Neural progenitor cell (in vitro differentiated cells): Measurements from ENCODE around the gene RNF4. TPM values are rescaled to one million over a fixed set of nuclear protein-coding genes. Genes with fewer than 3 reads are reported as not detected.

ENCODE experiments used
- DNase-seq: peaks from one replicate; pipeline ENCODE4 v3.0.0-alpha.2; 2016; ENCODE audit warnings: low spot score
- H2AFZ ChIP-seq: fragments of 200-600 bp; sonication (generic); replicated peaks from 2 replicates; pipeline ENCODE4 v1.6.1; 2016; ENCODE audit warnings: antibody characterized with exemption
- H3F3A ChIP-seq: fragments of 200-600 bp; sonication (generic); 2 replicates; pipeline ENCODE4 v1.6.1; 2016; ENCODE audit warnings: antibody characterized with exemption, low read depth
- H3K27ac ChIP-seq: fragments of 200-600 bp; sonication (generic); 2 replicates; pipeline ENCODE4 v1.5.1; 2016; ENCODE audit warnings: mild to moderate bottlenecking
- H3K27me3 ChIP-seq: fragments of 200-600 bp; sonication (generic); 2 replicates; pipeline ENCODE4 v1.6.1; 2016; ENCODE audit warnings: mild to moderate bottlenecking, moderate library complexity
- H3K36me3 ChIP-seq: fragments of 200-600 bp; sonication (generic); 2 replicates; pipeline ENCODE4 v1.5.1; 2016
- H3K4me1 ChIP-seq: fragments of 200-600 bp; sonication (generic); 2 replicates; pipeline ENCODE4 v1.6.1; 2016; ENCODE audit warnings: mixed run types
- H3K4me2 ChIP-seq: fragments of 200-600 bp; sonication (generic); 2 replicates; pipeline ENCODE4 v1.6.1; 2016
- H3K4me3 ChIP-seq: fragments of 200-600 bp; sonication (generic); 2 replicates; pipeline ENCODE4 v1.5.1; 2016
- H3K79me2 ChIP-seq: fragments of 200-600 bp; sonication (generic); 2 replicates; pipeline ENCODE4 v1.6.1; 2016; ENCODE audit warnings: low read depth
- H3K9ac ChIP-seq: fragments of 200-600 bp; sonication (generic); 2 replicates; pipeline ENCODE4 v1.6.1; 2016
- H3K9me3 ChIP-seq: fragments of 200-600 bp; sonication (generic); 2 replicates; pipeline ENCODE4 v1.5.1; 2016; ENCODE audit warnings: low read depth
- H4K20me1 ChIP-seq: fragments of 200-600 bp; sonication (generic); 2 replicates; pipeline ENCODE4 v1.6.1; 2016; ENCODE audit warnings: low read depth
- H3K27ac Mint-ChIP-seq: 3 replicates; pipeline ENCODE4 v1.8.0; 2021; ENCODE audit warnings: mixed read lengths
- H3K27me3 Mint-ChIP-seq: 2 replicates; pipeline ENCODE4 v1.8.0; 2022; ENCODE audit warnings: low read depth, mild to moderate bottlenecking, inconsistent platforms, moderate library complexity, mixed read lengths; ENCODE audit not compliant: insufficient read depth
- H3K36me3 Mint-ChIP-seq: 3 replicates; pipeline ENCODE4 v1.8.0; 2021; ENCODE audit warnings: mixed read lengths
- H3K4me1 Mint-ChIP-seq: 3 replicates; pipeline ENCODE4 v1.8.0; 2021; ENCODE audit warnings: mixed read lengths
- H3K4me3 Mint-ChIP-seq: 3 replicates; pipeline ENCODE4 v1.8.0; 2021; ENCODE audit warnings: mild to moderate bottlenecking, moderate library complexity, mixed read lengths
- H3K9me3 Mint-ChIP-seq: 3 replicates; pipeline ENCODE4 v1.8.0; 2020; ENCODE audit warnings: mixed read lengths
- EZH2 ChIP-seq: fragments of 200-600 bp; sonication (generic); IDR thresholded peaks from 2 replicates; pipeline ENCODE4 v1.6.1; 2017; ENCODE audit warnings: antibody characterized with exemption, mild to moderate bottlenecking, moderate library complexity
- EZH2phosphoT487 ChIP-seq: fragments of 200-600 bp; sonication (generic); IDR thresholded peaks from 2 replicates; pipeline ENCODE4 v1.6.1; 2017; ENCODE audit warnings: antibody characterized with exemption
- total RNA-seq: library from RNA; depleted of rRNA; stranded (reverse); fragments of >200 nt; gene quantifications from 2 replicates; pipeline ENCODE4 v1.2.3, GENCODE V29; 2015; ENCODE audit warnings: low replicate concordance
- TF ChIP-seq, protein P1 (sequence below): fragments of 200-600 bp; sonication (generic); IDR thresholded peaks from 2 replicates; pipeline ENCODE4 v1.5.1; 2017; ENCODE audit warnings: antibody characterized with exemption, mild to moderate bottlenecking

The RNF4 gene
- total RNA-seq, 1 donor from 2014 or later: 73.8 TPM

DNA sequence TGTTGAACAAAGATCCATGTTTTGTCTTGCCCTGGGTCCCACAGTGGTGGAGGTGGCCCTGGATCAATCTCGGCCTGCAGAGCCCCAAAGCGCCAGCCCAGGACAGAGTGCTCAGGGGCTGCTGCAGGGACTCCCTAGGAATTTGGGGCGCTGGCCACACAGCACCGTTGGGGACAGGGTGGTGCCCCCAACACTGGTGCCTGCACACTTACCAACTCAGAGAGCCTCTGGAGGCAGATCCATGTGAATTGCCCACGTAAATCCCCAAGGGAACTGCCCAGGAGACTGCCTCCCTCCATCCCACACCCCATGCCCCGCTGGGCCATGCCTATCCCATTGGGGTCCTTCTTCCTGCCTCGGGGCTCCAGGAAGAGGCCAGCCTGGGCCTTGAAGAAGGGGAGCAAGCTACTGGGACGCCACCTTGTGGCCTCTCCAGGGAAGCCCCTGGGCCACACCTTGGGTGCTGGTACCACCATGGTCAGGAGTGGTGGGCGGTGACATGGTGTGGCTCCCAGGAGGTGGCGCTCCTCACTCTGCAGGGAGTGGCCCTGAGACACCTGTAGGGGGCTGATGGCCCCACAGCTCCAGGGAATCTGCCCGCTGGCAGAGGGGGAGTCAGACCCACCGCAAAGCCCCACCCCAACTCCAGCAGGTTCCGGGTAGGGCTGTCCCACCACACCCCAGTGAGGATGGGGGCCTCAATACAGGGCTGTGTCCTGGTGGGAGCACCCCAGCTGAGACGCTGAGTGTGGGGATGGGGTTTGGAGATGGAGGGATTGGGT lies 27.3 kb upstream of the RNF4 start:
- peaks cover 3% of the 10 kb centered on the region for H3K4me1 Mint-ChIP-seq
- Histone ChIP-seq H3K27ac (no peak overlapping the region), H3K4me3 (no peak overlapping the region), H2AFZ (peak overlapping the region; percentile 79), H3K27me3 (no peaks in the 10 kb centered on the region), H3K4me1 (no peaks in the 10 kb centered on the region), H3K9ac (no peak overlapping the region), H4K20me1 (no peaks in the 10 kb centered on the region), H3K4me2 (no peak overlapping the region), H3K36me3 (no peaks in the 10 kb centered on the region), H3K9me3 (no peaks in the 10 kb centered on the region), H3K79me2 (no peaks in the 10 kb centered on the region), H3F3A (no peaks in the 10 kb centered on the region)
- no peaks in the 10 kb centered on the region for H3K9me3 Mint-ChIP-seq
- H3K27me3 Mint-ChIP-seq: peaks cover 4% of the 10 kb centered on the region
- peak; percentile 81 for DNase-seq
- no peak overlapping the region for H3K4me3 Mint-ChIP-seq
- no peaks in the 10 kb centered on the region for H3K36me3 Mint-ChIP-seq
- no peak overlapping the region for H3K27ac Mint-ChIP-seq
- no peak for TF ChIP-seq EZH2
- TF ChIP-seq, protein P1, sequence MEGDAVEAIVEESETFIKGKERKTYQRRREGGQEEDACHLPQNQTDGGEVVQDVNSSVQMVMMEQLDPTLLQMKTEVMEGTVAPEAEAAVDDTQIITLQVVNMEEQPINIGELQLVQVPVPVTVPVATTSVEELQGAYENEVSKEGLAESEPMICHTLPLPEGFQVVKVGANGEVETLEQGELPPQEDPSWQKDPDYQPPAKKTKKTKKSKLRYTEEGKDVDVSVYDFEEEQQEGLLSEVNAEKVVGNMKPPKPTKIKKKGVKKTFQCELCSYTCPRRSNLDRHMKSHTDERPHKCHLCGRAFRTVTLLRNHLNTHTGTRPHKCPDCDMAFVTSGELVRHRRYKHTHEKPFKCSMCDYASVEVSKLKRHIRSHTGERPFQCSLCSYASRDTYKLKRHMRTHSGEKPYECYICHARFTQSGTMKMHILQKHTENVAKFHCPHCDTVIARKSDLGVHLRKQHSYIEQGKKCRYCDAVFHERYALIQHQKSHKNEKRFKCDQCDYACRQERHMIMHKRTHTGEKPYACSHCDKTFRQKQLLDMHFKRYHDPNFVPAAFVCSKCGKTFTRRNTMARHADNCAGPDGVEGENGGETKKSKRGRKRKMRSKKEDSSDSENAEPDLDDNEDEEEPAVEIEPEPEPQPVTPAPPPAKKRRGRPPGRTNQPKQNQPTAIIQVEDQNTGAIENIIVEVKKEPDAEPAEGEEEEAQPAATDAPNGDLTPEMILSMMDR: peak; percentile 76
- TF ChIP-seq EZH2phosphoT487: no peak

DNA sequence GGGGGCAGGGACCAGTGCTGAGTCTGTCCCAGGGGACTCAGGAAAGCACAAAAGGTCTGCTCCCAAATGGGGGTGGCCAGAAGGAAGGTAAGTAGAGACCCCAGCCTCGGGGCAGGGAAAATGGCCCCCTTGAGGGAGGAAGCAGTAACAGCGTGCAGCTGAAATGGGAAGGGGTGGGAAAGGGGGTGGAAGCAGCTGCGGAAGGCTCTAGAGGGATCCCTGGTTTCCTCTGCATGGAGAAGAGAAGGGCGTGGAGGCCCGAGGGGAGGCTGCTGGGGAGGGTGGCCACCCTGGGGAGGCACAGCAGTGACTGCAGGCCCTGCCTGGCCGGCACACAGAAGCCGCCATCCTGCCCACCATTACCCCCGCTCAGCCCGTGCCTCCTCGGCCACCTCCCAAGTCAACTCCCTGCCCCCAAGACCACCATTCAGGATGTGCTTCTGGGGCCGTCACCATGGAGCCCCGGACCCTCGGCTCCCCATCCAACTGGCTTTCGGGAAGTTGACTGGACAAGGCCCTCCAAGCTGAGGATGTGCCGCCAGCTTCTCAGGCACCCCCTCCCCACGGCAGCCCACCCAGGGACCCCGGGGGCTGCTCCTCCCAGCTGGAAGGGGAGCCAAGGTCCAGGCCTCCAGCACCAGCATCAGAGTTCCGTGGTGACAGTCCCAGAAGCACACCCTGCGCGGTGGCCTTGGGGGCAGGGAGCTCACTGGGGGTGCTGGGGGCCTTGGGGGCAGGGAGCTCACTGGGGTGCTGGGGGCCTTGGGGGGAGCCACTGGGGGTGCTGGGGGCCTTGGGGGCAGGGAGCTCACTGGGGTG lies 26.5 kb upstream of the RNF4 start:
- DNase-seq: no peak
- no peak overlapping the region for H3K4me3 ChIP-seq

DNA sequence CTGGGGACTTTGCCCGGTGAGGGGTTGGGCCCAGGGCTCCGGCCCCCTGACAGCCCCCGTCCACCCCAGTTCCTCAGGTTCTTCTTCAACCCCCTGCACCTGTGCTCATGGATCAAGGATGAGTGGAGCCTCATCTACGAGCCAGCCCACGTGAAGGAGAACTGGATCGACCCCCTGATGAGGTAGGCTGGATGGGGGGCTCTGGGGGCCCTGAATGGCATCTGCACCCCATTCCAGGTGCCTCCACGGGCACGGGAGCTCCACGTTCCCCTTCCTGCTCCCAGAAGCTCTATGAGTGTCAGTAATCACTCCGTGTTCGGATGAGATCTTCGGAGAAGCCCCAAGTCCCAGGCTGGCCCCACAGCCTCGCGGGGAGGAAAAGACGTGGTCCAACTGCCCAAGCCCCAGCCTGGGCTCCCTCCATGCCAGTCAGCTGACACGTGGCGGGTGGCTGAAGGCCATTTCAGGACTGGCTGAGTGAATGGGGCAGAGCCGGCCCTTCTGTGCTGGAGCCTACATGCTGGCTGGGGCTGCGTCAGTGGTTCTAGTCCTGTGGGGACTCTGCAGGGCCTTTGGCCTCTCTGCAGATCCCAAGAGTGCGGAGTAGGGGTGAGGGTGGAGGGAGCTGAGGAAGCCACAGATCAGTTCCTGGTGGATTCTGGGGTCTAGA lies 25.7 kb upstream of the RNF4 start:
- H3K9me3 Mint-ChIP-seq: no peaks in the 10 kb centered on the region
- no peak overlapping the region for H3K4me3 Mint-ChIP-seq
- Histone ChIP-seq H3F3A (no peaks in the 10 kb centered on the region), H3K4me1 (no peaks in the 10 kb centered on the region), H3K36me3 (no peaks in the 10 kb centered on the region), H3K79me2 (no peaks in the 10 kb centered on the region), H3K27ac (no peak overlapping the region), H2AFZ (no peak overlapping the region), H3K27me3 (no peaks in the 10 kb centered on the region), H3K9ac (no peak overlapping the region), H3K4me3 (no peak overlapping the region), H3K9me3 (no peaks in the 10 kb centered on the region), H4K20me1 (no peaks in the 10 kb centered on the region), H3K4me2 (no peak overlapping the region)
- no peak overlapping the region for H3K27ac Mint-ChIP-seq
- H3K36me3 Mint-ChIP-seq: no peaks in the 10 kb centered on the region
- H3K4me1 Mint-ChIP-seq: peaks cover 3% of the 10 kb centered on the region
- TF ChIP-seq EZH2 (no peak), EZH2phosphoT487 (no peak)
- TF ChIP-seq, protein P1: no peak
- H3K27me3 Mint-ChIP-seq: peaks cover 4% of the 10 kb centered on the region
- no peak for DNase-seq

More for the DNA sequence above, 26.5 kb upstream of the RNF4 start:
- H3F3A ChIP-seq: no peaks in the 10 kb centered on the region
- no peaks in the 10 kb centered on the region for H3K27me3 ChIP-seq
- no peak overlapping the region for H3K9ac ChIP-seq
- no peaks in the 10 kb centered on the region for H3K36me3 ChIP-seq
- H3K9me3 ChIP-seq: no peaks in the 10 kb centered on the region
- Mint-ChIP-seq H3K27ac (no peak overlapping the region), H3K4me1 (peaks cover 3% of the 10 kb centered on the region), H3K9me3 (no peaks in the 10 kb centered on the region), H3K27me3 (peaks cover 4% of the 10 kb centered on the region), H3K36me3 (no peaks in the 10 kb centered on the region), H3K4me3 (no peak overlapping the region)
- peak overlapping the region; percentile 79 for H2AFZ ChIP-seq
- no peaks in the 10 kb centered on the region for H3K79me2 ChIP-seq
- no peak overlapping the region for H3K27ac ChIP-seq
- TF ChIP-seq EZH2: no peak
- TF ChIP-seq EZH2phosphoT487: no peak
- TF ChIP-seq, protein P1: no peak
- H3K4me2 ChIP-seq: no peak overlapping the region
- no peaks in the 10 kb centered on the region for H3K4me1 ChIP-seq
- no peaks in the 10 kb centered on the region for H4K20me1 ChIP-seq
